H1 (cell line): ENCODE results near the gene CHD1L. TPM values are rescaled to one million over a fixed set of nuclear protein-coding genes. Genes with fewer than 3 reads are reported as not detected.

ENCODE experiments used
- CEBPB ChIP-seq: IDR thresholded peaks from 2 replicates; pipeline ENCODE4 v1.6.1; 2012; ENCODE audit warnings: low read depth, low read length
- GABPA ChIP-seq: IDR thresholded peaks from 2 replicates; pipeline ENCODE4 v1.6.1; 2011; ENCODE audit warnings: mild to moderate bottlenecking, low read length, moderate library complexity, borderline replicate concordance; ENCODE audit not compliant: insufficient read depth
- POU5F1 ChIP-seq: IDR thresholded peaks from 2 replicates; pipeline ENCODE4 v1.6.1; 2011; ENCODE audit warnings: low read depth, mild to moderate bottlenecking, low read length, moderate library complexity
- polyA plus RNA-seq, 7 experiments: library from polyadenylated mRNA; depleted of rRNA in 3 of 7; stranded (reverse) in 5 of 7; unstranded in 2 of 7; fragments of >200 nt in 5 of 7; fragments of 200-250 nt in 2 of 7; gene quantifications; 1 replicate in 5 of 7; 2 replicates in 1 of 7; 4 replicates in 1 of 7; pipeline versions ENCODE4 v1.2.1 to v1.2.3, GENCODE V29; 2011 to 2013; ENCODE audit warnings: missing spikeins in 2 of 7, mixed read lengths in 2 of 7
- total RNA-seq: library from RNA; stranded (reverse); fragmentation: NEBNext Ultra II Directional; extraction: Animal tissue kit (Norgen Biotek cat#: 25700); gene quantifications from 2 replicates; pipeline ENCODE4 v1.2.1, GENCODE V29; 2021

CHD1L gene
- total and polyA plus RNA-seq, 2 of the 8 experiments (the other 6 are each of a cell fraction or from before 2014, with no cell fraction given) = 20.2 to 51.2 TPM

- no peak for TF ChIP-seq GABPA
- TF ChIP-seq POU5F1 = no peak
- no peak for TF ChIP-seq CEBPB
Measured at GRCh38 chr1:147235822-147236221, 6.7 kb upstream of the CHD1L start (continued).
